Osteocyte (in vitro differentiated cells): Measurements from ENCODE around the gene TNPO2. TPM values are rescaled to one million over a fixed set of nuclear protein-coding genes. Genes with fewer than 3 reads are reported as not detected.

Experiments used
- DNase-seq: peaks from one replicate; pipeline ENCODE4 v3.0.0; 2021; ENCODE audit warnings: mixed read lengths; ENCODE audit not compliant: unreplicated experiment; ENCODE audit errors: extremely low spot score
- H3K27ac Mint-ChIP-seq: one replicate; pipeline ENCODE4 v1.8.0; 2021; ENCODE audit warnings: mild to moderate bottlenecking, mixed read lengths; ENCODE audit not compliant: unreplicated experiment
- H3K27me3 Mint-ChIP-seq: one replicate; pipeline ENCODE4 v1.8.0; 2021; ENCODE audit warnings: mixed read lengths; ENCODE audit not compliant: unreplicated experiment
- H3K36me3 Mint-ChIP-seq: one replicate; pipeline ENCODE4 v1.8.0; 2021; ENCODE audit warnings: mixed read lengths; ENCODE audit not compliant: unreplicated experiment
- H3K4me1 Mint-ChIP-seq: one replicate; pipeline ENCODE4 v1.8.0; 2021; ENCODE audit warnings: mixed read lengths; ENCODE audit not compliant: unreplicated experiment
- H3K4me3 Mint-ChIP-seq: one replicate; pipeline ENCODE4 v1.8.0; 2021; ENCODE audit warnings: mild to moderate bottlenecking, moderate library complexity, mixed read lengths; ENCODE audit not compliant: unreplicated experiment
- H3K9me3 Mint-ChIP-seq: one replicate; pipeline ENCODE4 v1.8.0; 2021; ENCODE audit warnings: mixed read lengths; ENCODE audit not compliant: unreplicated experiment
- CTCF ChIP-seq: fragments of 200-600 bp; sonication (generic); IDR thresholded peaks from 2 replicates; pipeline ENCODE4 v1.5.0; 2021; ENCODE audit warnings: antibody characterized with exemption, mild to moderate bottlenecking, moderate library complexity
- total RNA-seq: library from RNA; stranded (reverse); gene quantifications from 2 replicates; pipeline ENCODE4 v1.2.1, GENCODE V29; 2021

The TNPO2 gene
- total RNA-seq, 1 donor from 2014 or later, result 93.3 TPM

- Mint-ChIP-seq H3K9me3 (no peaks in the 10 kb centered on the region), H3K27ac (no peak overlapping the region), H3K36me3 (peaks cover 21% of the 10 kb centered on the region), H3K4me1 (peaks cover 26% of the 10 kb centered on the region), H3K27me3 (no peaks in the 10 kb centered on the region), H3K4me3 (no peak overlapping the region)
- no peak for DNase-seq
- TF ChIP-seq CTCF, result no peak
These were observed 51.0 kb downstream of the TNPO2 start for GRCh38 chr19:12672744-12673143.

- no peak for DNase-seq
- no peaks in the 10 kb centered on the region for H3K27me3 Mint-ChIP-seq
- peaks cover 36% of the 10 kb centered on the region for H3K4me1 Mint-ChIP-seq
- H3K36me3 Mint-ChIP-seq, result peaks cover 16% of the 10 kb centered on the region
- H3K4me3 Mint-ChIP-seq, result peak overlapping the region; percentile 87
- TF ChIP-seq CTCF, result no peak
- H3K27ac Mint-ChIP-seq, result peak overlapping the region; percentile 100
- no peaks in the 10 kb centered on the region for H3K9me3 Mint-ChIP-seq
These were observed 53.4 kb downstream of the TNPO2 start for GRCh38 chr19:12670159-12670928.

GRCh38 chr19:12669270-12670158 is 54.2 kb downstream of the TNPO2 start:
- Mint-ChIP-seq H3K4me3 (peak overlapping the region; percentile 87), H3K9me3 (no peaks in the 10 kb centered on the region), H3K27ac (peak overlapping the region; percentile 100), H3K27me3 (no peaks in the 10 kb centered on the region), H3K36me3 (peaks cover 11% of the 10 kb centered on the region), H3K4me1 (peaks cover 36% of the 10 kb centered on the region)
- DNase-seq, result peak; percentile 90
- no peak for TF ChIP-seq CTCF

GRCh38 chr19:12668932-12669269 is 54.8 kb downstream of the TNPO2 start:
- H3K4me1 Mint-ChIP-seq, result peaks cover 36% of the 10 kb centered on the region
- peaks cover 7% of the 10 kb centered on the region for H3K36me3 Mint-ChIP-seq
- peak overlapping the region; percentile 87 for H3K4me3 Mint-ChIP-seq
- no peak for TF ChIP-seq CTCF
- H3K9me3 Mint-ChIP-seq, result no peaks in the 10 kb centered on the region
- no peaks in the 10 kb centered on the region for H3K27me3 Mint-ChIP-seq
- no peak for DNase-seq
- H3K27ac Mint-ChIP-seq, result peak overlapping the region; percentile 100

GRCh38 chr19:12668346-12668745 is 55.4 kb downstream of the TNPO2 start:
- peak overlapping the region; percentile 87 for H3K4me3 Mint-ChIP-seq
- peaks cover 6% of the 10 kb centered on the region for H3K36me3 Mint-ChIP-seq
- peak overlapping the region; percentile 100 for H3K27ac Mint-ChIP-seq
- no peak for TF ChIP-seq CTCF
- DNase-seq, result no peak
- H3K9me3 Mint-ChIP-seq, result no peaks in the 10 kb centered on the region
- H3K4me1 Mint-ChIP-seq, result peaks cover 36% of the 10 kb centered on the region
- H3K27me3 Mint-ChIP-seq, result no peaks in the 10 kb centered on the region
